ENCODE measurements around the gene DOK3.

The DOK3 gene

DNA sequence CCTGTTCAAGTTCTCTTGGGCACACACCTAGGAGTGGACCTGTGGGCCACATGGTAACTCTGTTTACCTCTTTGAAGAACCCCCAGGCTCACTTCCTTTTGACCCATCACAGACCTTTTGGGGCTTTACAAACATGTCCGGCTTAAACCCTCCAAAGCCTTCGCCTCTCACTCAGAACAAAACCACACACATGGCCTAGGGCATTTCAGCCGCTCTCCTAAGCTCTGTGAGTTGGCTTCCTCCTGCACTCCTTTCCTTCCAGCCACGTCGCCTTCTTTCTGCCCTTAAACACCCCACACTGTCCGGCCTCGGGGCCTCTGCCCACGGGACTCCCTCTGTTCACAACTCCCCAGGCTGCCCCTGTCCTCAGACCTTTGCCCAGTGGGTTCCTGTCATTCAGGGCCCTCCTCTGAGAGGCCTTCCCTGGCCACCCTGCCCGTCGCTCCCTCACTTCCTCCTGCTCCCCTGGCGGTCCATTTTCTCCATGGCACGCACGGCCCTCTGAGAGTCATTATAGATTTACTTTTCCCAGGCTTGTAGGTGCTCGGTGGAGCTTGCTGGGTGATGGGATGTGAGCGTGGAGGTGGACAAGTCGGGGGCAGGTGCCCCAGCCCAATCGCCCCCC is 1.9 kb downstream of the DOK3 start:
- H3K27me3 ChIP-seq (ENCODE audit: control insufficient read depth in 5 of 5, insufficient read depth in 4 of 5, low read length in 5 of 5) = no peaks in the 10 kb centered on the region
- H3K4me3 ChIP-seq (ENCODE audit: low read depth in 1 of 5, low read length in 5 of 5) = peak overlapping the region in 2 of 5 donors; percentile 57 to 66
- peaks cover 0 to 35% (median 13%) of the 10 kb centered on the region in 5 donors for H3K4me1 ChIP-seq (ENCODE audit: control insufficient read depth in 5 of 5, insufficient read depth in 5 of 5, low read length in 5 of 5)
- H3K27ac ChIP-seq (ENCODE audit: low read depth, low read length) = no peak overlapping the region
- no peaks in the 10 kb centered on the region for H3K9me3 ChIP-seq (ENCODE audit: control insufficient read depth in 5 of 5, low read length in 5 of 5)
- H3K9ac ChIP-seq (ENCODE audit: low read length in 5 of 5) = peak overlapping the region in 2 of 5 donors; percentile 53
- peaks cover 0 to 44% (median 23%) of the 10 kb centered on the region in 5 donors for H3K36me3 ChIP-seq (ENCODE audit: control insufficient read depth in 5 of 5, insufficient read depth in 5 of 5, low read length in 5 of 5)

DNA sequence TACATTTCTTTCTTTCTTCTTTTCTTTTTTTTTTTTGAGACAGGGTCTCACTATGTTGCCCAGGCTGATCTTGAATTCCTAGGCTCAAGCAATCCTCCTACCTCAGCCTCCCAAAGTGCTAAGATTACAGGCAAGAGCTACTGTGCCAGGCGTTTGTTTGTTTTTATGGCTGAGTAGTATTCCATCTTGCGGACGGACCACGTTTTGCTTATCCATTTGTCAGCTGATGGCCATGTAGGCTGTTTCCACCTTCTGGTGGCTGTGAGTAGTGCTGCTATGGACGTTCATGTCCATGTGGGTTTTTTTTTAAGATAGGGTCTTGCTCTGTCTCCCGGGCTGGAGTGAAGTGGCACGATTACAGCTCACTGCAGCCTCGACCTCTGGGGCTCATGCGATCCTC is 2.5 kb downstream of the DOK3 start:
- no peaks in the 10 kb centered on the region for H3K27me3 ChIP-seq (ENCODE audit: control insufficient read depth in 5 of 5, insufficient read depth in 4 of 5, low read length in 5 of 5)
- no peaks in the 10 kb centered on the region for H3K9me3 ChIP-seq (ENCODE audit: control insufficient read depth in 5 of 5, low read length in 5 of 5)

GRCh38 chr5:177505075-177505474 is 4.6 kb downstream of the DOK3 start:
- Histone ChIP-seq H3K9ac (ENCODE audit: low read length in 5 of 5) (no peak overlapping the region), H3K9me3 (ENCODE audit: control insufficient read depth in 5 of 5, low read length in 5 of 5) (no peaks in the 10 kb centered on the region), H3K36me3 (ENCODE audit: control insufficient read depth in 5 of 5, insufficient read depth in 5 of 5, low read length in 5 of 5) (peaks cover 0 to 24% (median 0%) of the 10 kb centered on the region in 5 donors), H3K27ac (ENCODE audit: low read depth, low read length) (no peak overlapping the region), H3K4me1 (ENCODE audit: control insufficient read depth in 5 of 5, insufficient read depth in 5 of 5, low read length in 5 of 5) (peaks cover 2 to 40% (median 10%) of the 10 kb centered on the region in 5 donors), H3K27me3 (ENCODE audit: control insufficient read depth in 5 of 5, insufficient read depth in 4 of 5, low read length in 5 of 5) (no peaks in the 10 kb centered on the region), H3K4me3 (ENCODE audit: low read depth in 1 of 5, low read length in 5 of 5) (no peak overlapping the region)

More for the DNA sequence above, 2.5 kb downstream of the DOK3 start:
- H3K4me1 ChIP-seq (ENCODE audit: control insufficient read depth in 5 of 5, insufficient read depth in 5 of 5, low read length in 5 of 5) = peaks cover 0 to 40% (median 13%) of the 10 kb centered on the region in 5 donors
- no peak overlapping the region for H3K27ac ChIP-seq (ENCODE audit: low read depth, low read length)
- no peak overlapping the region for H3K4me3 ChIP-seq (ENCODE audit: low read depth in 1 of 5, low read length in 5 of 5)
- H3K9ac ChIP-seq (ENCODE audit: low read length in 5 of 5) = no peak overlapping the region
- peaks cover 0 to 41% (median 18%) of the 10 kb centered on the region in 5 donors for H3K36me3 ChIP-seq (ENCODE audit: control insufficient read depth in 5 of 5, insufficient read depth in 5 of 5, low read length in 5 of 5)

DNA sequence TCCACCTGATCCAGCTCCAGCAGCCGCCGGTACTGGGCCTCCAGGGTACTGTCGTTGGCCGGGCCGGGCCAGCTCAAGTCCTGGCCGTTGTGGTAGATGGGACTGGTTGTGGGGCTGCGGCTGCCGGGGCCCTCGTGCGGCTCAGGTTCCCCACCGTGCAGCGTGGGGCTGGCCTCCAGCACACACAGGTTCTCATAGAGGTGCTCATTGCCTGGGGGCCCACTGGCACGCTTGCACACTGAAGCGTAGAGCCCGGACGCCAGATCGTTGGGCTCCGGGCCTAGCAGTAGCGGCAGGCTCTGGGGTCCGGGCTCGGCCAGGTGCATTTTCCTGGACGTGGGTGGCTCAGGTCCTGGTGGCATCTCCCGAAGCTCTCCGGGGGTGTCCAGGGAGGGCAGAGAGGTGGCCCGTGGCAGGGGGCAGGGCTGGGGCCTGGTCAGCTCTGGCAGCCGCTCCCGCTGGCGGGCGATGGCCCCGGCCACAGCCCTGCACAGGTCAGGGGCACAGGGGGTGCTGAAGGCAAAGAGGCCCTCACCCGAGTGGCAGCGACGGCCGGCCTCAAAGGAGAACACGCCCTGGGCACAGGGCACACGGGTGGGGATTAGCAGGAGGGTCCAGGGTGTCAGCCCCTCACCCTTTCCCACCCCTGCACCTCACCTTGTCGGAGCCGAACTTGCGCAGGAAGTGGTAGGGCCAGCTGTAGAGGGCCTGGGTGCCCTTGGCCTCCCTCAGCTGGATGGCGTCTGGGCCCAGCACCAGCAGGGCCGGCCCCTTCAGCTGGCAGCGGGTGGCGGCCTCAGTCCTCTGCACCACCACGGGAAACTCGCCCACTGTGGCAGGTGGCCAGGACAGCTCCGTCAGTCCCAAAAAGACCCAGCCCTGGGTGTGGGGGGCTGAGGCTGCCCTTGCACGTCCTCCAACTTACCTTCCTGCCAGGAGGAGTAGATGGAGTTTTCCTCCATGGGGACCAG is 5.3 kb downstream of the DOK3 start:
- Histone ChIP-seq H3K36me3 (ENCODE audit: control insufficient read depth in 5 of 5, insufficient read depth in 5 of 5, low read length in 5 of 5) (peaks cover 0 to 24% (median 0%) of the 10 kb centered on the region in 5 donors), H3K4me1 (ENCODE audit: control insufficient read depth in 5 of 5, insufficient read depth in 5 of 5, low read length in 5 of 5) (peaks cover 0 to 34% (median 6%) of the 10 kb centered on the region in 5 donors), H3K27me3 (ENCODE audit: control insufficient read depth in 5 of 5, insufficient read depth in 4 of 5, low read length in 5 of 5) (no peaks in the 10 kb centered on the region), H3K27ac (ENCODE audit: low read depth, low read length) (no peak overlapping the region), H3K9ac (ENCODE audit: low read length in 5 of 5) (no peak overlapping the region), H3K4me3 (ENCODE audit: low read depth in 1 of 5, low read length in 5 of 5) (no peak overlapping the region), H3K9me3 (ENCODE audit: control insufficient read depth in 5 of 5, low read length in 5 of 5) (no peaks in the 10 kb centered on the region)

GRCh38 chr5:177503351-177504085 is 6.1 kb downstream of the DOK3 start:
- Histone ChIP-seq H3K36me3 (ENCODE audit: control insufficient read depth in 5 of 5, insufficient read depth in 5 of 5, low read length in 5 of 5) (peaks cover 0 to 24% (median 0%) of the 10 kb centered on the region in 5 donors), H3K9ac (ENCODE audit: low read length in 5 of 5) (no peak overlapping the region), H3K9me3 (ENCODE audit: control insufficient read depth in 5 of 5, low read length in 5 of 5) (no peaks in the 10 kb centered on the region), H3K4me1 (ENCODE audit: control insufficient read depth in 5 of 5, insufficient read depth in 5 of 5, low read length in 5 of 5) (peaks cover 0 to 26% (median 7%) of the 10 kb centered on the region in 5 donors), H3K4me3 (ENCODE audit: low read depth in 1 of 5, low read length in 5 of 5) (no peak overlapping the region), H3K27ac (ENCODE audit: low read depth, low read length) (no peak overlapping the region), H3K27me3 (ENCODE audit: control insufficient read depth in 5 of 5, insufficient read depth in 4 of 5, low read length in 5 of 5) (no peaks in the 10 kb centered on the region)

DNA sequence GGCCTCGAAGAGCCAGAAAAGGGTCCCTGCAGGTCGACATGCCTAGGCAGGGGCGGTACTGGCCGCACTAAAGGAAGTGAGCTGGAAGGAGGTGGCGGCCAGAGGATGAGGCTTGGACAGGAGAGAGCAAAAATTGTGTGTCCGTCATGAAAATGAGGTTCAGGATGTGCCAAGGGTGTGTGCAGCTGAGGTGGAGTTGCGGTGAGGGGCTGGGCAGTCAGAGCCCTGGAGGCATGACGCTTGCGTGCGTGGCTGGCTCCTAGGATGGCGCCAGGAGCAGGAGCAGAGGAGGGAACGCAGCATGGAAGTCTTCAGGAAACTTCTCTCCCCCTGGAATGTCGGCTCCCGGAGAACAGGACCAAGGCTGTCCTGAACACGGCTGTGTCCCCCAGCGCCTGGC is 6.7 kb downstream of the DOK3 start:
- peaks cover 0 to 24% (median 0%) of the 10 kb centered on the region in 5 donors for H3K36me3 ChIP-seq (ENCODE audit: control insufficient read depth in 5 of 5, insufficient read depth in 5 of 5, low read length in 5 of 5)
- H3K4me3 ChIP-seq (ENCODE audit: low read depth in 1 of 5, low read length in 5 of 5) = no peak overlapping the region
- H3K27me3 ChIP-seq (ENCODE audit: control insufficient read depth in 5 of 5, insufficient read depth in 4 of 5, low read length in 5 of 5) = no peaks in the 10 kb centered on the region
- H3K4me1 ChIP-seq (ENCODE audit: control insufficient read depth in 5 of 5, insufficient read depth in 5 of 5, low read length in 5 of 5) = peaks cover 2 to 27% (median 12%) of the 10 kb centered on the region in 5 donors
- H3K9me3 ChIP-seq (ENCODE audit: control insufficient read depth in 5 of 5, low read length in 5 of 5) = no peaks in the 10 kb centered on the region
- no peak overlapping the region for H3K9ac ChIP-seq (ENCODE audit: low read length in 5 of 5)
- no peak overlapping the region for H3K27ac ChIP-seq (ENCODE audit: low read depth, low read length)

GRCh38 chr5:177501874-177502678 is 7.5 kb downstream of the DOK3 start:
- peaks cover 2 to 28% (median 14%) of the 10 kb centered on the region in 5 donors for H3K4me1 ChIP-seq (ENCODE audit: control insufficient read depth in 5 of 5, insufficient read depth in 5 of 5, low read length in 5 of 5)
- H3K9ac ChIP-seq (ENCODE audit: low read length in 5 of 5) = no peak overlapping the region
- H3K27ac ChIP-seq (ENCODE audit: low read depth, low read length) = no peak overlapping the region
- H3K9me3 ChIP-seq (ENCODE audit: control insufficient read depth in 5 of 5, low read length in 5 of 5) = no peaks in the 10 kb centered on the region
- peaks cover 0 to 24% (median 0%) of the 10 kb centered on the region in 5 donors for H3K36me3 ChIP-seq (ENCODE audit: control insufficient read depth in 5 of 5, insufficient read depth in 5 of 5, low read length in 5 of 5)
- H3K27me3 ChIP-seq (ENCODE audit: control insufficient read depth in 5 of 5, insufficient read depth in 4 of 5, low read length in 5 of 5) = no peaks in the 10 kb centered on the region
- no peak overlapping the region for H3K4me3 ChIP-seq (ENCODE audit: low read depth in 1 of 5, low read length in 5 of 5)

- Histone ChIP-seq H3K9ac (ENCODE audit: low read length in 5 of 5) (no peak overlapping the region), H3K36me3 (ENCODE audit: control insufficient read depth in 5 of 5, insufficient read depth in 5 of 5, low read length in 5 of 5) (peaks cover 0 to 24% (median 0%) of the 10 kb centered on the region in 5 donors), H3K4me1 (ENCODE audit: control insufficient read depth in 5 of 5, insufficient read depth in 5 of 5, low read length in 5 of 5) (peaks cover 2 to 39% (median 22%) of the 10 kb centered on the region in 5 donors), H3K27me3 (ENCODE audit: control insufficient read depth in 5 of 5, insufficient read depth in 4 of 5, low read length in 5 of 5) (no peaks in the 10 kb centered on the region), H3K27ac (ENCODE audit: low read depth, low read length) (no peak overlapping the region), H3K9me3 (ENCODE audit: control insufficient read depth in 5 of 5, low read length in 5 of 5) (no peaks in the 10 kb centered on the region), H3K4me3 (ENCODE audit: low read depth in 1 of 5, low read length in 5 of 5) (no peak overlapping the region)
Measured at GRCh38 chr5:177500685-177501522, 8.7 kb downstream of the DOK3 start.
